Frontal cortex (tissue), 4 donors: ENCODE measurements around the gene TIMP1. TPM values are rescaled to one million over a fixed set of nuclear protein-coding genes. Genes with fewer than 3 reads are reported as not detected.

Source experiments
- DNase-seq, 2 donors: peaks; one replicate each; pipeline ENCODE4 v3.0.0; 2012; ENCODE audit warnings: low spot score in 2 of 2
- FAIRE-seq: peaks from 2 replicates; lab custom pipeline; 2012; peaks lifted over from hg19 to GRCh38; lab: Jason Lieb, UNC
- total RNA-seq: library from RNA; depleted of rRNA; stranded (reverse); fragments of >200 nt; gene quantifications from one replicate; pipeline ENCODE4 v1.2.3, GENCODE V29; 2014
- donor health status: control.
- donor health status: control.
- donor health status: control.

TIMP1 gene
- total RNA-seq = 2.9 TPM

DNA sequence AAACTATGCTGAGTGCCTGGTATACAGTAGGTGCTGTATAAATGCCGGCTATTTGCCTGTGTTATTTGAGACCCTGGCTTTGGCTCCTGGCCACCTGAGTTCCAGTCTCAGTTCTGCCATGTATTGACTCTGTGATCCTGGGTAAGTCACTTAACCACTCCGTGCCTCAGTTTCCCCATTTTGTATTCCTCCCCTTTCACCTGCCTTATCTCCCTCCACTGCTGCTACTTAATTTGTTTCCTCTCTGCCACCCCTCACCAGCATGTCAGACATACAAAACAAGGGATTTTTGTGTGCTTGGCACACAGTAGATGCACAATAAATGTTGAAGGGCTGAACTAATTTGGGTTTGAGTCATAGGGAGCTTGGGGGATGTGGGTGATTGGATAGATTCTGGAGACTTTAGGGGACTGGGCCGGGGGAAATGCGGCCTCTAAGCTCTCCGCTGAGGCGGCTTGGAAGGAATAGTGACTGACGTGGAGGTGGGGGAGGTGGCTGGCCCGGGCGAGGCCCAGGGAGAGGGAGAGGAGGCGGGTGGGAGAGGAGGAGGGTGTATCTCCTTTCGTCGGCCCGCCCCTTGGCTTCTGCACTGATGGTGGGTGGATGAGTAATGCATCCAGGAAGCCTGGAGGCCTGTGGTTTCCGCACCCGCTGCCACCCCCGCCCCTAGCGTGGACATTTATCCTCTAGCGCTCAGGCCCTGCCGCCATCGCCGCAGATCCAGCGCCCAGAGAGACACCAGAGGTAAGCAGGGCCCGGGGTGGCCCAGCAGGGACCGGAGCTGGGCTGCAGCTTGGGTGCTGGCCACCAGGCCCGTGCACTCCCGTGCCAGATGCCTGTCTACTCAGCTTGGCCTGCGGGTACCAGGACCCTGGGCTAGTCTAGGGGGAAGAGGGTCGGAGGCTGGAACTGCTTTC is at the start of gene TIMP1:
TIMP1 (plus strand) TSS at position 706 of the 917 bp plus-strand sequence. CDS start 980 bp downstream, outside the sequence.
- FAIRE-seq = no peak
- DNase-seq = peak in 1 of 2 donors; percentile 68

DNA sequence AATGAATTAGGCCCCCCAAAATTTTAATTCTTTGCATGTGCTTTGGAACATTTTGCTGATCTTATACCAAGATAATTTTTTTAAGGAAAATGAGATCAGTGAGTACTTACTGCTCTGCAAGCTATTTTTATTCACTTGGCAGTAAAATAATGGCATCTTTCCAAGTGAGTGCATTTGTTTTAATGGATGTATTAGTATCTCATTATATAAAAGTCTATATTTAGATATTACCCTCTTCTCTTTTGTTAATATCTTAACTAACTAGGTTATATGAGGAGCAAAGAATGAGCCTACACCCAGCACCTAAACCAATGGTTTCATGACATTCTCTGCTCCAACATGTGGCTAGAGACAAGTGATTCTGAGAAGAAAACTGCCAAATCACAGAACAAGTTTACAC is 42.4 kb upstream of the TIMP1 start:
- FAIRE-seq (no peak), DNase-seq (no peak)

DNA sequence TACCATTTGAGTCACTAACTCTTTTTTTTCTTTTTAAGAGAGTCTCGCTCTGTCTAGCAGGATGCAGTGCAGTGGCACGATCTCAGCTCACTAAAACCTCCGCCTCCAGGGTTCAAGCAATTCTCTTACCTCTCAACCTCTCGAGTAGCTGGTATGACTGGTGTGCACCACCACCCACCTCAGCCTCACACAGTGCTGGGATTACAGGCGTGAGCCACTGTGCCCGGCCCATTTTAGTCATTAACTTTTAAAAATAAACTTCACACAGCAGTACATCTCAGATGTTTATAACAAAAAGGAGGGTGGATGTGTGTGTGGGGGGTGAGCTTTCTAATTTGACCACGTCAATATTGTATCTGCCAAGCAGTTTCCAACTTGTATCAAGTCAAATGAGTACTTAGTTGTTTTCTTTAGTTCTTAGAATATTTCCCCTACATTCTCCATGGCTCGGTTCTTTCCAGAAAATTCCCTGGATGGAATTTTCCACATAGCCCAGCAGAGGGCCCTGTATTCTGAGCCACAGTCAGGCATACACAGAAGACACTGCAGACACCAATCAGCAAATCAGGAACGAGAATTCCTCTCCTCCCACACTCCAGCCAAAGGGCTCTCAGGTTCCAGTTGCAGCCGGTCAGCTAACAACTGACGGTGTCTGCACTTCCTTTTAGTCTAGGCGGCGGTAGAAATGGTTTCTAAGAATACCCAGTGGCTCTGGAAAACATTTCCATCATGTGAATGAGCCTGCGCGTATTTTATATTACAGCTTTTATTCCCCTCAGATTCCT is 41.3 kb upstream of the TIMP1 start:
- DNase-seq (peak; percentile 60 to 80), FAIRE-seq (peak; percentile 21)

DNA sequence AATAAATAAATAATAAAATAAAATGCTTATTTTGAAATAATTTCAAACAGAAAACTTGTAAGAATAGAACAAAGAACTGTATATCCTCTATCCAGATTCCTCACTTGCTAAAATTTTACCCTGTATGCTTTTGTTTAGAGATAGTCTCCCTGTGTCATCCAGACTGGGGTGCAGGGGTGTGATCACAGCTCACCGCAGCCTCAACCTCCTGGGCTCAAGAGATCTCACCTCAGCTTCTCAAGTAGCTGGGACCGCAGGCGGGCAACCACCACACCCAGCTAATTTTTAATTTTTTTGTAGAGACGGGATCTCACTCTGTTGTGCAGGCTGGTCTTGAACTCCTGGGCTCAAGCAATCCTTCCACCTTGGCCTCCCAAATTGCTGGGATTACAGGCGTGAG is 38.7 kb upstream of the TIMP1 start:
- no peak for DNase-seq
- FAIRE-seq = no peak

DNA sequence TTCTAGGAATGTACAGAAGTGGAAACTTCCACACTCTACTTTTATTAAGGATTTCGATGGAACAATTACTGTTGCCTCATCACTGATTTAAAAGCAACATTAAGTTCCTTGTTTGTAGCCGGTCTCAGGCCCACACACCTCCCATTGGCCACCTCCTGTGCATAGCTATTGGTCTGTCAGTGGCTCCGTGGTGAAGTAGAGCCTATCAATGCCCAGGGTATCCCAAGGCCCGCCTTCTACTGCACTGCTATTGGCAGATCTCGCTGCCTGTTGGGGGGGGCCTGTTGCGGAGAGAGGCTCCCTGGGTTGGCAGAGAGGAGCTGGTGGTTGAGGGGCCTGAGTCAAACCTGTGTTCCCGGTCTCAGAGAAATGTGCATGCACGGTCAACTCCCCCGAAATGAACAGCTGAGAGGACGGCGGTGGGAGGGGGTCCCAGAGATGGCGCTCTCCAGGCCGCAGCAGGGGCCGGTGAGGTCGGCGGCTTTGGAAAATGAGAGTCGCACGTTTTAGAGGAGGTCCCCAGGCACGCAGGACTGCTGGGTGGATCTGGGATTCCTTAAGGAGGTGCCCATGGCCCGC is 26.1 kb upstream of the TIMP1 start:
- peak; percentile 81 for FAIRE-seq
- peak in 1 of 2 donors; percentile 65 for DNase-seq

DNA sequence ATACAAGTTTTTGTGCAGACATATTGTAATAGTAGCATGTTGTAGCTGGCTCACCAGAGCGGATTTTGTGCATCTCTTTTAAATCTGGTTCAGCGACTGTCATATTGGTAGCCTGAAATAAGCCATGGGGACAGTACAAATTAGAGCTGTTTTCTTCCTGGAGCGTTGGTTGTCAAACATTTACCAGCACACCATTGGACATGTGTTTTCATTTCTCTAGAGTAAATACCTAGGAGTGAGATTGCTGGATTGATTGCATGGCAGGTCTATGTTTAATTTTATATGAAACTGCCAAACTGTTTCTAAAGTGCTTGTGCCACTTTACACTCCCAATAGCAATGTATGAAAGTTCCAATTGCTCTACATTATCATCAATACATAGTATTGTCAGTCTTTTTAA is 23.8 kb upstream of the TIMP1 start:
- FAIRE-seq (no peak), DNase-seq (no peak)

DNA sequence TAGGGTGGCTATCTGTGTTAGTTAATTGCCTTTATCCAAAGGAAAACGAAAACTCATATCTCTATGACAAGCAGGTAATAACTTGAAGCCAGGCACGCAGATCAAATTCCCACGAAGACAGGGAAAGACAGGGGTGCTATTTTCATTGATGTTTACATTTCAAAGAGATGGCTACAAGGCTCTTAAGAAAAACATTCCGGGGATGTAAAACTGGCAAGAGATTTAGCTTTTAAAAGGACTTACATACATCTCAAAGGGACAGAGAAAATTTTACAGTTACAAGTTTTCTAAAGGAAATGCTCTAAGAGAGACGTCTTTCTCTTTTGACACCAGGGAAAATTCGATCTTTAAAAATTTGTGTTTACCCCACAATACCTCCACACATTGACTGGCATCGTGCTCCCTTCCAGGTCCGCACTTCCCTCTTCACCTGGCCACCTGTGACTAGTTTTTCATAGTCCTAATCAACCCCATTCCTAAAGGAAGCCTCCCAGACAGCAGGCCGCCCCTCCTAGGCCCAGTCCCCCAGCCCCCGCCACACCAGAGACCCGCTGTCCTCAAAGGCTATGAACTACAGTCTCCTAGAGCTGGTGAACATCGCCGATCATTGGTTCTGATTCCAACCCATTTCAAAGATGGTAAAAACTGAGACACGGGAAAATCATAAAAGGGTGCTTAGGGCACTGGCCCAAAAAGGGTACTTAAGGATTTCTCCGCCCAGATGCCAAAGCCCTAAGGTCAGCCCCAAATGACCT is 21.9 kb upstream of the TIMP1 start:
- no peak for FAIRE-seq
- DNase-seq = no peak

DNA sequence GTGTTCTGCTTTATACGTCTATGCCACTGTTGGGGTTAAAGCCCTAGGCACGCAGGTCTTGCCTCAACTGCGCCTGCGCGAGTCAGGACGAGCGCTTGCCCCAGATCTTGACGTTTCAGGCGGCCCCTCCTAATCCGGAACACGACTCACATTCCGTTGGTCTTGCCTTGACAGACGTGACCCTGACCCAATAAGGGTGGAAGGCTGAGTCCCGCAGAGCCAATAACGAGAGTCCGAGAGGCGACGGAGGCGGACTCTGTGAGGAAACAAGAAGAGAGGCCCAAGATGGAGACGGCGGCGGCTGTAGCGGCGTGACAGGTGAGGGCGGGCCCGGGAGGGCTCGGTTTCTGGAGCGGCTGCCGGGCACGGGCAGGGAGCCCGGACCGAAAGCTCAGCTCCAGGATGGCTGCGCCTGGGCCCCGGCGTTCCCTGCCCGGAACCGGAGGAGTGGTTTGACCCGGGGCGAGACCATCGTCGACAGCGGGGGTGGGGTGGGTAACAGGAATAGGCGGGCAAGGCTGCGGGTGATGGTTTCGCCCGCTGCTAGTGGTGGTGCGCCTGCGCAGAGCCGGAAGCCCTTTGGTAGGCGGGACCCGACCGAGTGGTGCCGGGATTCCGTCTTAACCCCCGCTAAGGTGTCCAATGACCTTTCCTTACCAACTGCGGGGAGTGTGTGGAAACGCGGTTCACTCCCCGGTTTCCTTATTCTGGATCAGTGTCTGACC is 21.1 kb upstream of the TIMP1 start, which contains the start of gene ARAF:
ARAF (plus strand) TSS at position 272 of the 725 bp plus-strand sequence. CDS start 1,763 bp downstream, outside the sequence.
- FAIRE-seq = no peak
- peak; percentile 77 to 83 for DNase-seq

DNA sequence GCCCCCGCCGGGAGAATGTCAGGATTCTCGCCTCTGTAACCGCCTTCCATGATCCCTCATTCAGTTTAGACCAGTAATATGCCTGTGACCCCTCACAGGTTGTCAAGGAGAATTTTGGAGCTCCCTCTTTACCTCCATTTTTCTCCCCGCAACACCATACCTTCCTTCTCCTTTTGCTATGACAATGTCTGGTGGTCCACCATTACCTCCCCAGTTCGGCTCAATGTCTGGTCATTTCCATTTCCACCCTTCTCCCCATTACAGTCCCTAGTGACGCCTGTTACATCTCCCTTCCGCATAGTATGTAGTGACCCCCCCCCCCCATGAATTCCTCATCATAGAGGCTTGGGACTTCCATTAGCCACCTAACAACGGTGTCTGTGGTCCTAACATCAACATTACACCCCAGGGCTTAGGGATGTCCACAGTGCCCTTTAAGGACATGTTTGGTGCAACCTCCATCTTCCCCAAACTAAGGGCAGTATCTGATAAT is 20.5 kb upstream of the TIMP1 start:
- FAIRE-seq = no peak

DNA sequence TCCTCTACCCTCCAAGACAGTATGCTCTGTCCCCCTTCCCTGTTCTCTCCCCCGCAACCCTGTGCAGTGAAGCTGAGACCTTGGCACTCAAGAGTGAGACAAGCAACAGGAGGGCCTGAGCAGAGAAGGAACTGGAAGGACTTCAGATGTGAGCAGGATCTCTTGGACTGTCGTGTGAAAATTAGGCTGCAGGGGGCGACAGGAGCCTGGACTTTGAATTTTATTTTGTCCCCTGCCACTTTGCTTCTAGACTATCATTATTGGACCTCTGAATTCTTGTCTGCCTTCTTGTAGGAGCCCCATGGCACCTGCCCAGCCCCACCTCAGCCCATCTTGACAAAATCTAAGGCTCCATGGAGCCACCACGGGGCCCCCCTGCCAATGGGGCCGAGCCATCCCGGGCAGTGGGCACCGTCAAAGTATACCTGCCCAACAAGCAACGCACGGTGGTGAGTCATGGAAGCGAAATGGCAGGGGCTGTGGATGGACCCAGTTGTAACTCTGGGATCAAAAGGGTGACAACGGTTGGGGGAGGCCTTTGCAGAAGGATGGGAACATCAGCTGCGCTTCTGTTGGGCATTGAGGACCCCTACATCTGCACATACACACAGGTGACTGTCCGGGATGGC is 19.5 kb upstream of the TIMP1 start:
- no peak for DNase-seq
- FAIRE-seq = no peak

More for the DNA sequence above, 20.5 kb upstream of the TIMP1 start:
- no peak for DNase-seq

DNA sequence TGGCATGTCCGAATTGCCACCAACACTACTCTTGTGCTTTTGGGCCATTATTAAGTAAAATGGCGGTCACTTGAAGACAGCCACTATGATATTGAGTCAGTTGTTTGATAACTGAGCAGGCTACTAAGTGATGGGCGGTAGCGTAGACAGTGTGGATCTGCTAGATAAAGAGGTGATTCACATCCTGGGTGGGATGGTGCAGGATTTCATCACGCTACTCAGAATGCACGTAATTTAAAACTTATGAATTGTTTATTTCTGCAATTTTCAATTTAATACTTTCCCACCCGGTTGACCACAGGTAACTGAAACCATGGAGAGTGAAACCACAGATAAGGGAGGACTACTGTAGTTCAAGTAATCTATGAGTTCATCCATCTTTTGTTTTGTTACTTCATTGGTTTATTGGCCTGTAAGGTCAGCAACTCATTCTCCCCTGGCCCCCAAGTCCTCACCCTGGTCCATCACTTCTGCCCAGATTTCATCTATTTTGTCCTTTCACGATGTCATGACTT is 18.4 kb upstream of the TIMP1 start:
- FAIRE-seq (no peak), DNase-seq (no peak)

DNA sequence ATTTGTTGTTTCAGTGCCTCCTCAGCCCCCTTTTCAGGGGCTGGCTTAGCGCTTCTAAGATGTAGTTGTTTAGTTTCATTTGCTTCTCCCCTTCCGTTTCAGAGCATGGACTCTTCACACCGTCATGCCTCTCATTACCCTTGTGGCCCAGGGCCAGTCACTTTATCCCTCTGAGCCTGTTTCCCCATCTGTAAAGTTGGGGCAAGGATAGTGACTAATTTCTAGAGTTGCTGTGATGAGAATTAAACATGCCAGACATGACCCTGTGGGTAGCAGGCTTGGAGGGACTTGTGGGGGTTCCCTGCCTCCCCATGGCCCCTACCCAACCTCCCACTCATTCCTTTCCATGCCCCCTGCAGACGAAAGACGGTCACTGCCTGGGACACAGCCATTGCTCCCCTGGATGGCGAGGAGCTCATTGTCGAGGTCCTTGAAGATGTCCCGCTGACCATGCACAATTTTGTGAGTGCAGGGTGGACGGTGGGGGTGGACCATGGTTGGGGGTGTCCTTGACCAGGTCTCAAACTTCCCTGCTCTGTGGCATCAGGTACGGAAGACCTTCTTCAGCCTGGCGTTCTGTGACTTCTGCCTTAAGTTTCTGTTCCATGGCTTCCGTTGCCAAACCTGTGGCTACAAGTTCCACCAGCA is 17.7 kb upstream of the TIMP1 start:
- FAIRE-seq (no peak), DNase-seq (no peak)

DNA sequence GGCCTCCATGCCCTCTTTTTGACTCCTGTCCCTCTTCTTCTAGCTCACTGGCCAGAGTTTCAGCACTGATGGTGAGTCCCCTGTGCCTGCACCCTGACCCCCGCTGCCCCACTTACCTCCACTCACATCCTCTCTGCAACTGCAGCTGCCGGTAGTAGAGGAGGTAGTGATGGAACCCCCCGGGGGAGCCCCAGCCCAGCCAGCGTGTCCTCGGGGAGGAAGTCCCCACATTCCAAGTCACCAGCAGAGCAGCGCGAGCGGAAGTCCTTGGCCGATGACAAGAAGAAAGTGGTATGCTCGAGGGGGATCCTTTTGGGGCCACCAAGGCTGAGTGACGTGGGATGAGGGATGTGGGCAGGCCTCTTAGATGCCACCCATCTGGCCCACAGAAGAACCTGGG is 15.4 kb upstream of the TIMP1 start:
- DNase-seq (no peak), FAIRE-seq (no peak)

DNA sequence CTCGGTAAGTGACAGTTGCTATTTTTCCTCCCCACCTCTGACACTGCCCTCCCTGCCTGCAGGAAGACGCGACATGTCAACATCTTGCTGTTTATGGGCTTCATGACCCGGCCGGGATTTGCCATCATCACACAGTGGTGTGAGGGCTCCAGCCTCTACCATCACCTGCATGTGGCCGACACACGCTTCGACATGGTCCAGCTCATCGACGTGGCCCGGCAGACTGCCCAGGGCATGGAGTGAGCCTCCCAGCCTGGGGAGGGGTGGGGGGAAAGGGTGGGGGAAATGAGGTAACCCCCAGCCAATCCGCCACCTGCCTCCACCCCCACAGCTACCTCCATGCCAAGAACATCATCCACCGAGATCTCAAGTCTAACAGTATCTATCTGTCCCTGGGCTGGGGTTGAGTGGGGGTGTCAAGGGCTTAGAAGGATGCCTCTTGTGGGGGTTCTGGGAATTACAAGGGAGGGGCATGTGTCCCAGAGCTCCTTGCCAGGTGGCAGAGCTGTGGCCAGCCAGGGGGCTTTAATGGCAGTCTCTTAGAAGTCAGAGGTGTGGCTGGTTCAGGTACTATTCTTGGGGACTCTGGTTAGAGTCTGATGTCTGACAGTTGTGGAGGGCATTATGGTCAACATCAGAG is 13.5 kb upstream of the TIMP1 start:
- FAIRE-seq (no peak), DNase-seq (no peak)

DNA sequence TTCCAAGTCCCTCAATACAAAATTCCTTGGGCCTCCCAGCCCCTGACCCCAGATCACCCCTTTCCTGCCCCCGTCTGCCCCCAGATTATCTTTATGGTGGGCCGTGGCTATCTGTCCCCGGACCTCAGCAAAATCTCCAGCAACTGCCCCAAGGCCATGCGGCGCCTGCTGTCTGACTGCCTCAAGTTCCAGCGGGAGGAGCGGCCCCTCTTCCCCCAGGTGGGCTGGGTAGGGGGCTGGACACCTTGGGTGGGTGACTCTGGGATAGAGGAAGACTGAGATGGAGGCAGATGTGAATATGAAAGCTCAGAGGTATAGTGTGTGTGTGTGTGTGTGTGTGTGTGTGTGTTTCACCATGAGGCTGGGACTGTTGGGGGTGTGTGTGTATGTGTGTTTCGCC is 11.4 kb upstream of the TIMP1 start:
- no peak for FAIRE-seq

DNA sequence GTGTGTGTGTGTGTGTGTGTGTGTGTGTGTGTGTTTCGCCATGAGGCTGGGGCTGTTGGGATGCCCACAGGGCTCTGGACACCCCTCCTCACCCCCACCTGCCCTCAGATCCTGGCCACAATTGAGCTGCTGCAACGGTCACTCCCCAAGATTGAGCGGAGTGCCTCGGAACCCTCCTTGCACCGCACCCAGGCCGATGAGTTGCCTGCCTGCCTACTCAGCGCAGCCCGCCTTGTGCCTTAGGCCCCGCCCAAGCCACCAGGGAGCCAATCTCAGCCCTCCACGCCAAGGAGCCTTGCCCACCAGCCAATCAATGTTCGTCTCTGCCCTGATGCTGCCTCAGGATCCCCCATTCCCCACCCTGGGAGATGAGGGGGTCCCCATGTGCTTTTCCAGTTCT is 11.0 kb upstream of the TIMP1 start:
- FAIRE-seq (no peak), DNase-seq (no peak)

More for the DNA sequence above, 11.4 kb upstream of the TIMP1 start:
- no peak for DNase-seq

DNA sequence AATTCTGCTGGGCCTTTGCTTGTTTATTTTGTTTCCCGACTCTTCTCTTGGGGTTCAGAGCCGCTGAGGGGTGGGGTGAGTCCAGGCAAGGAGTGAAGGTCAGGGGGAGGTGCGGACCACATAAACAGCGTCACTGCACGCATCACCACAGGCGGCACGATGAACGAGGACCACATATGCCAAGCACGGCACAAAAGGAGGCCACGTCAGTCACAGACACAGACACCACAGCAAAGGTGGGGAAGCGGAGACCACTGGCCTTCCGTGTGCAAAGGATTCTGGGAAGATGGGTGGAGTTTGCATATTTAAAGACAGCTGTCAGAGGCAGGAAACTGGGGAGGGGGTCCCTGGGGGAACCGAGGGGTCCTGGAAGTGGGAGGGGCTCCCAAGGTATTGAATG is 10.3 kb upstream of the TIMP1 start:
- DNase-seq = no peak
- no peak for FAIRE-seq
